ENCODE results near the gene TRIM54. TPM values are rescaled to one million over a fixed set of nuclear protein-coding genes. Genes with fewer than 3 reads are reported as not detected.
"Not testable (repeated sequence)": the region's sequence is repeated elsewhere in the genome, so short reads cannot be mapped to it uniquely, and the experiment has no call there.

Gene TRIM54
- total and polyA plus RNA-seq, 2 of the 4 experiments (the other 2 are of a cell fraction): 0.15 TPM; not detected in 1

DNA sequence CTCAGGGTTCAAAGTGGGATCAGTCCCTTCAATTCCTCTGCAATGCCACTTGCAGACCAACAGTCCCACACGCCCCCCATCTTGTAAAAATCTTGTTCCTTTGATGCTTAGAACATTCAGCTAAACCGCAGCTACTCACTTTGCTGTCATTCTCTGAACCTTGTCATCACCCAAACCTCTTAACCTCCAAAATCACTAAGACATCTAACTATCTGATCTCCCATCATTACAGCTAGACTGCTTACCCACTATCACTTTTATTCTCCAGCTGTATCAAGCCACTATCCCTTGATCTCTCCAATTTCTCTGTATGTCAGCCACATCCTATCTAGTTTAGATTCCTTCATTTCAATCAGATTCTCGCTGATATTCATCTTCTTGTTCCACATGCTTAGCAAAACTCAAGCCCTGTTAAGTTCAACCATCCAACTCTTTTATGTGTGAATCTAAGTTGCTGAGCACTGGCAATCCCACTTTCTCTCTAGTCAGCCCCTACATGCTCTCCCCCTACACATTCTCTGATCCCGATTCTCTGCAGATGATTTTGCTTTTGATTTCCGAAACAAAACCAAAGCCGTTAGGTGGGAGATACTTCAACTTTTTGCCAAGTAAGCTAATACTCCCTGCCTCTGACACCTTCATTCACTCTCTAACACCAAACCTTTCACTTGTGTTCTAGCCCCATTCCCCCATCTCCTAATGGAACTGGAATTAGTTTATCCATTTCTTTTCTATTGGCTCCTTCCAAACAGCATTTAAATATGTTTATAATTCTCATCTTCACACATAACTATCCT lies 69.8 kb downstream of the TRIM54 start (continued):
- no peak for TF ChIP-seq MAZ (IDR thresholded peaks at IDR 0.05; ENCODE audit: borderline replicate concordance, low read depth, low read length)

GRCh38 chr2:27353386-27353761 lies 71.1 kb downstream of the TRIM54 start:
- H4K5ac ChIP-seq (ENCODE audit: low read depth, low read length); H4K8ac ChIP-seq (ENCODE audit: low read depth in 2 of 2, low read length in 2 of 2); H4K20me1 ChIP-seq (ENCODE audit: insufficient read depth, low read length); H2BK20ac ChIP-seq (ENCODE audit: low read depth, low read length); H2AK9ac ChIP-seq (replicated peaks; ENCODE audit: low read depth, low read length, poor library complexity); H3K36me3 ChIP-seq (ENCODE audit: control insufficient read depth, insufficient read depth, low read length); H3K9me3 ChIP-seq (ENCODE audit: control insufficient read depth, insufficient read depth, low read length); H3K14ac ChIP-seq (replicated peaks; ENCODE audit: low read depth, low read length); dilution Hi-C loops (cut with HindIII; ENCODE audit: low sequenced_read_pairs, unreplicated experiment); ATAC-seq (ENCODE audit: low read depth); H2BK15ac ChIP-seq (ENCODE audit: low read depth, low read length); H3K4ac ChIP-seq (ENCODE audit: low read depth, low read length); H4K91ac ChIP-seq (ENCODE audit: insufficient read depth, low read depth, low read length); BruUV-seq (replicated peaks); H3K4me1 ChIP-seq (ENCODE audit: control insufficient read depth, insufficient read depth, low read length); H3K9ac ChIP-seq (ENCODE audit: low read depth, low read length); H3K4me2 ChIP-seq (ENCODE audit: low read depth, low read length); intact Hi-C loops (cut with micrococcal nuclease); H2AFZ ChIP-seq (replicated peaks; ENCODE audit: low read length, poor library complexity); POLR2A ChIA-PET (ENCODE audit: unreplicated experiment); H3K4me3 ChIP-seq (ENCODE audit: insufficient read depth, low read depth, low read length); H3K27ac ChIP-seq (ENCODE audit: insufficient read depth, low read length); DNase-seq; H3K23ac ChIP-seq (ENCODE audit: low read depth, low read length); H2AK5ac ChIP-seq (ENCODE audit: low read depth, low read length); H3K18ac ChIP-seq (ENCODE audit: low read depth, low read length); H3K56ac ChIP-seq (ENCODE audit: extremely low read depth, insufficient read depth, low read length); in situ Hi-C loops (cut with MboI; ENCODE audit: low sequenced_read_pairs); CTCF ChIA-PET; H2BK5ac ChIP-seq (ENCODE audit: low read depth, low read length, poor library complexity, severe bottlenecking); H2BK120ac ChIP-seq (ENCODE audit: low read depth, low read length); H3K27me3 ChIP-seq (ENCODE audit: control insufficient read depth, insufficient read depth, low read length); H3K9me1 ChIP-seq (ENCODE audit: insufficient read depth, low read length): not testable (repeated sequence)
- peaks cover 24 to 51% of the 10 kb centered on the region in 2 experiments for H3K79me1 ChIP-seq (ENCODE audit: low read depth in 1 of 2, low read length in 2 of 2)
- WGBS, 2 experiments (ENCODE audit: extremely low coverage in 2 of 2, insufficient read length in 1 of 2): no CpG with 5 or more reads among the region's 5 CpGs

Measured in IMR-90 (cell line).